Panc1 (cell line): Measurements from ENCODE around the gene GAS7. TPM values are rescaled to one million over a fixed set of nuclear protein-coding genes. Genes with fewer than 3 reads are reported as not detected.

Source experiments
- ATAC-seq: fragments of 200-7000 bp; cut with Tn5 transposase; 2 replicates; pipeline ENCODE4 v1.9.1; 2020; ENCODE audit warnings: mild to moderate bottlenecking, moderate library complexity
- BruUV-seq: library from RNA; stranded (reverse); fragments of 400-500 nt; replicated peaks from 2 replicates; lab custom pipeline; 2021; lab: Mats Ljungman, UMichigan
- CTCF ChIA-PET: fragments of 300-600 bp; sonication (Branson Sonifier 250); formaldehyde crosslinking; loops from one replicate; lab custom pipeline; 2022; ENCODE audit warnings: antibody characterized with exemption; lab: Charles Lee
- POLR2A ChIA-PET: fragments of 300-600 bp; sonication (Branson Sonifier 250); formaldehyde crosslinking; loops from one replicate; lab custom pipeline; 2022; ENCODE audit warnings: antibody characterized with exemption; lab: Charles Lee
- DNase-seq: peaks from one replicate; pipeline ENCODE4 v3.0.0-alpha.2; 2010; ENCODE audit warnings: low read depth, low spot score
- H3K27ac ChIP-seq: 2 replicates; pipeline ENCODE4 v1.5.1; 2011; ENCODE audit warnings: mild to moderate bottlenecking, low read length, inconsistent platforms
- H3K27me3 ChIP-seq: fragments of 200-500 bp; sonication (Bioruptor generic); 2 replicates; pipeline ENCODE4 v1.6.0; 2014; ENCODE audit warnings: low read length, inconsistent platforms; ENCODE audit not compliant: control insufficient read depth, insufficient read depth
- H3K36me3 ChIP-seq: fragments of 200-500 bp; sonication (Bioruptor generic); 2 replicates; pipeline ENCODE4 v1.5.1; 2014; ENCODE audit warnings: inconsistent platforms, mild to moderate bottlenecking, low read length, moderate library complexity; ENCODE audit not compliant: control insufficient read depth, insufficient read depth
- H3K4me1 ChIP-seq: 2 replicates; pipeline ENCODE4 v1.5.1; 2011; ENCODE audit warnings: inconsistent platforms, mild to moderate bottlenecking, low read length, moderate library complexity; ENCODE audit not compliant: control insufficient read depth, insufficient read depth
- H3K4me3 ChIP-seq, 2 experiments: 2 replicates each; pipeline ENCODE4 v1.5.1; 2011 to 2012; ENCODE audit warnings: low read depth in 2 of 2, low read length in 2 of 2, mild to moderate bottlenecking in 2 of 2, inconsistent platforms in 1 of 2, moderate library complexity in 1 of 2
- H3K9me3 ChIP-seq: fragments of 200-500 bp; sonication (Bioruptor generic); 2 replicates; pipeline ENCODE4 v1.5.1; 2014; ENCODE audit warnings: low read depth, mild to moderate bottlenecking, inconsistent platforms, low read length, moderate library complexity; ENCODE audit not compliant: control insufficient read depth, insufficient read depth
- POLR2AphosphoS5 ChIP-seq: IDR thresholded peaks from 2 replicates; pipeline ENCODE4 v1.6.1; 2012; ENCODE audit warnings: mild to moderate bottlenecking, low read depth, low read length, moderate library complexity
- SIN3A ChIP-seq: IDR thresholded peaks from 2 replicates; pipeline ENCODE4 v1.6.1; 2012; ENCODE audit warnings: low read depth, mild to moderate bottlenecking, low read length, moderate library complexity, borderline replicate concordance; ENCODE audit not compliant: insufficient read depth
- TCF7L2 ChIP-seq: IDR thresholded peaks from 2 replicates; pipeline ENCODE4 v1.6.1; 2011; ENCODE audit warnings: mild to moderate bottlenecking, low read depth, low read length, inconsistent platforms
- in situ Hi-C: cut with HindIII; loops from 2 replicates; pipeline ENCODE4 v1.10.0; 2016; ENCODE audit warnings: low sequenced_read_pairs, low pct_unique_long_range_greater_than_20kb
- intact Hi-C: fragments of 100-400 bp; cut with micrococcal nuclease; formaldehyde crosslinking; loops from one replicate; pipeline ENCODE4 v1.10.0; 2022; ENCODE audit not compliant: unreplicated experiment
- total RNA-seq: library from RNA; stranded (reverse); gene quantifications from one replicate; pipeline ENCODE4 v1.2.1, GENCODE V29; 2021; ENCODE audit not compliant: unreplicated experiment
- TF ChIP-seq, protein P1 (sequence below): fragments of 450-650 bp; IDR thresholded peaks from 2 replicates; pipeline ENCODE4 v1.5.1; 2017; ENCODE audit warnings: mild to moderate bottlenecking
- TF ChIP-seq, protein P2 (sequence below), 2 experiments: IDR thresholded peaks; 2 replicates each; pipeline ENCODE4 v1.6.1; 2011 to 2012; ENCODE audit warnings: low read depth in 2 of 2, control low read depth in 1 of 2, low read length in 1 of 2, mild to moderate bottlenecking in 1 of 2, moderate library complexity in 1 of 2; ENCODE audit not compliant: insufficient read depth in 1 of 2

Gene GAS7
- total RNA-seq, 1 experiment from 2014 or later = 0.05 TPM

- H3K4me3 ChIP-seq = no peak overlapping the region
- no TSS peak for BruUV-seq
- H3K4me1 ChIP-seq = no peaks in the 10 kb centered on the region
- no peaks in the 10 kb centered on the region for H3K36me3 ChIP-seq
- H3K9me3 ChIP-seq = no peaks in the 10 kb centered on the region
- no peak overlapping the region for H3K27ac ChIP-seq
- TF ChIP-seq SIN3A = no peak
- TF ChIP-seq, protein P1, sequence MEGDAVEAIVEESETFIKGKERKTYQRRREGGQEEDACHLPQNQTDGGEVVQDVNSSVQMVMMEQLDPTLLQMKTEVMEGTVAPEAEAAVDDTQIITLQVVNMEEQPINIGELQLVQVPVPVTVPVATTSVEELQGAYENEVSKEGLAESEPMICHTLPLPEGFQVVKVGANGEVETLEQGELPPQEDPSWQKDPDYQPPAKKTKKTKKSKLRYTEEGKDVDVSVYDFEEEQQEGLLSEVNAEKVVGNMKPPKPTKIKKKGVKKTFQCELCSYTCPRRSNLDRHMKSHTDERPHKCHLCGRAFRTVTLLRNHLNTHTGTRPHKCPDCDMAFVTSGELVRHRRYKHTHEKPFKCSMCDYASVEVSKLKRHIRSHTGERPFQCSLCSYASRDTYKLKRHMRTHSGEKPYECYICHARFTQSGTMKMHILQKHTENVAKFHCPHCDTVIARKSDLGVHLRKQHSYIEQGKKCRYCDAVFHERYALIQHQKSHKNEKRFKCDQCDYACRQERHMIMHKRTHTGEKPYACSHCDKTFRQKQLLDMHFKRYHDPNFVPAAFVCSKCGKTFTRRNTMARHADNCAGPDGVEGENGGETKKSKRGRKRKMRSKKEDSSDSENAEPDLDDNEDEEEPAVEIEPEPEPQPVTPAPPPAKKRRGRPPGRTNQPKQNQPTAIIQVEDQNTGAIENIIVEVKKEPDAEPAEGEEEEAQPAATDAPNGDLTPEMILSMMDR = no peak
- no peak for TF ChIP-seq TCF7L2
- TF ChIP-seq, protein P2, sequence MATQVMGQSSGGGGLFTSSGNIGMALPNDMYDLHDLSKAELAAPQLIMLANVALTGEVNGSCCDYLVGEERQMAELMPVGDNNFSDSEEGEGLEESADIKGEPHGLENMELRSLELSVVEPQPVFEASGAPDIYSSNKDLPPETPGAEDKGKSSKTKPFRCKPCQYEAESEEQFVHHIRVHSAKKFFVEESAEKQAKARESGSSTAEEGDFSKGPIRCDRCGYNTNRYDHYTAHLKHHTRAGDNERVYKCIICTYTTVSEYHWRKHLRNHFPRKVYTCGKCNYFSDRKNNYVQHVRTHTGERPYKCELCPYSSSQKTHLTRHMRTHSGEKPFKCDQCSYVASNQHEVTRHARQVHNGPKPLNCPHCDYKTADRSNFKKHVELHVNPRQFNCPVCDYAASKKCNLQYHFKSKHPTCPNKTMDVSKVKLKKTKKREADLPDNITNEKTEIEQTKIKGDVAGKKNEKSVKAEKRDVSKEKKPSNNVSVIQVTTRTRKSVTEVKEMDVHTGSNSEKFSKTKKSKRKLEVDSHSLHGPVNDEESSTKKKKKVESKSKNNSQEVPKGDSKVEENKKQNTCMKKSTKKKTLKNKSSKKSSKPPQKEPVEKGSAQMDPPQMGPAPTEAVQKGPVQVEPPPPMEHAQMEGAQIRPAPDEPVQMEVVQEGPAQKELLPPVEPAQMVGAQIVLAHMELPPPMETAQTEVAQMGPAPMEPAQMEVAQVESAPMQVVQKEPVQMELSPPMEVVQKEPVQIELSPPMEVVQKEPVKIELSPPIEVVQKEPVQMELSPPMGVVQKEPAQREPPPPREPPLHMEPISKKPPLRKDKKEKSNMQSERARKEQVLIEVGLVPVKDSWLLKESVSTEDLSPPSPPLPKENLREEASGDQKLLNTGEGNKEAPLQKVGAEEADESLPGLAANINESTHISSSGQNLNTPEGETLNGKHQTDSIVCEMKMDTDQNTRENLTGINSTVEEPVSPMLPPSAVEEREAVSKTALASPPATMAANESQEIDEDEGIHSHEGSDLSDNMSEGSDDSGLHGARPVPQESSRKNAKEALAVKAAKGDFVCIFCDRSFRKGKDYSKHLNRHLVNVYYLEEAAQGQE (IDR thresholded peaks at IDR 0.05; ENCODE audit: insufficient read depth in 1 of 2, low read depth in 2 of 2, low read length in 1 of 2) = no peak
- TF ChIP-seq POLR2AphosphoS5 = no peak
- H3K27me3 ChIP-seq = peaks cover 8% of the 10 kb centered on the region
- DNase-seq (no peak), ATAC-seq (no peak)
- intact Hi-C loops (loop anchor here (5.0 kb wide), 1 partner anchor 37 kb away; no protein-coding TSS in a partner anchor), in situ Hi-C loops (no loop called here)
- ChIA-PET CTCF (interaction anchor here (0.9 to 1.2 kb wide), 2 partner anchors 34 to 693 kb away, joined by 3 to 5 read pairs; no protein-coding TSS in a partner anchor), POLR2A (no interaction called here)
Observed at GRCh38 chr17:9925457-9925856, 272.9 kb downstream of the GAS7 start.

GRCh38 chr17:9924735-9925191 is 273.6 kb downstream of the GAS7 start:
- ChIA-PET POLR2A (interaction anchor here (0.6 kb wide), 2 partner anchors 276 to 701 kb away, joined by 5 to 12 read pairs; no protein-coding TSS in a partner anchor), CTCF (interaction anchor here (0.6 to 1.2 kb wide), 6 partner anchors 27 to 1289 kb away, joined by 3 to 7 read pairs (median 5); no protein-coding TSS in a partner anchor)
- TF ChIP-seq, protein P1 = peak; percentile 84
- TF ChIP-seq, protein P2 (IDR thresholded peaks at IDR 0.05; ENCODE audit: insufficient read depth in 1 of 2, low read depth in 2 of 2, low read length in 1 of 2) = no peak
- Histone ChIP-seq H3K4me3 (no peak overlapping the region), H3K36me3 (no peaks in the 10 kb centered on the region), H3K27me3 (peaks cover 3% of the 10 kb centered on the region; the same call in 1 of the 2 replicates), H3K27ac (no peak overlapping the region), H3K4me1 (no peaks in the 10 kb centered on the region), H3K9me3 (no peaks in the 10 kb centered on the region)
- BruUV-seq = no TSS peak
- ATAC-seq = peak; percentile 85
- peak; percentile 43 for DNase-seq
- intact Hi-C loops (loop anchor here (5.0 kb wide), 1 partner anchor 38 kb away; no protein-coding TSS in a partner anchor), in situ Hi-C loops (no loop called here)
